CD4-positive, CD25-positive, alpha-beta regulatory T cell (primary cell): ENCODE data around the gene ACTR3C. TPM values are rescaled to one million over a fixed set of nuclear protein-coding genes. Genes with fewer than 3 reads are reported as not detected.

Experiments used
- ATAC-seq, 2 donors: fragments of 150-1000 bp; cut with Tn5 transposase; one replicate each; pipeline ENCODE4 v1.10.0; 2021; ENCODE audit warnings: low read depth in 2 of 2, moderate number of reproducible peaks in 2 of 2, moderate library complexity in 1 of 2
- DNase-seq, 3 donors: peaks; one replicate each; pipeline versions ENCODE4 v3.0.0 to v3.0.0-alpha.2; 2012 to 2022; ENCODE audit warnings: mixed read lengths in 1 of 3
- H3K27ac ChIP-seq: one replicate; pipeline ENCODE4 v1.7.0; 2013; ENCODE audit warnings: mild to moderate bottlenecking, low read length; ENCODE audit not compliant: insufficient read depth, poor library complexity, severe bottlenecking
- H3K27me3 ChIP-seq: one replicate; pipeline ENCODE4 v1.7.0; 2013; ENCODE audit warnings: low read length; ENCODE audit not compliant: control insufficient read depth, insufficient read depth
- H3K36me3 ChIP-seq: one replicate; pipeline ENCODE4 v1.7.0; 2013; ENCODE audit warnings: mild to moderate bottlenecking, low read length, moderate library complexity; ENCODE audit not compliant: control insufficient read depth, insufficient read depth
- H3K4me1 ChIP-seq: 2 replicates; pipeline ENCODE4 v1.7.0; 2013; ENCODE audit warnings: mild to moderate bottlenecking, low read length; ENCODE audit not compliant: insufficient read depth, control insufficient read depth, poor library complexity, severe bottlenecking
- H3K4me3 ChIP-seq: one replicate; pipeline ENCODE4 v1.7.0; 2013; ENCODE audit warnings: low read depth, mild to moderate bottlenecking, low read length, moderate library complexity
- H3K9me3 ChIP-seq, 2 experiments: 1 replicate in 1 of 2; 2 replicates in 1 of 2; pipeline ENCODE4 v1.7.0; 2013; ENCODE audit warnings: low read length in 2 of 2, mild to moderate bottlenecking in 1 of 2, moderate library complexity in 1 of 2; ENCODE audit not compliant: control insufficient read depth in 2 of 2
- H3K27ac Mint-ChIP-seq, 3 donors: one replicate each; pipeline ENCODE4 v1.8.0; 2020 to 2022; ENCODE audit warnings: mild to moderate bottlenecking in 3 of 3, mixed read lengths in 3 of 3, moderate library complexity in 2 of 3
- H3K27me3 Mint-ChIP-seq: one replicate; pipeline ENCODE4 v1.8.0; 2022; ENCODE audit warnings: mild to moderate bottlenecking, mixed read lengths
- H3K36me3 Mint-ChIP-seq: one replicate; pipeline ENCODE4 v1.8.0; 2020; ENCODE audit warnings: mixed read lengths
- H3K4me1 Mint-ChIP-seq, 4 donors: one replicate each; pipeline ENCODE4 v1.8.0; 2020 to 2022; ENCODE audit warnings: mixed read lengths in 4 of 4, mild to moderate bottlenecking in 1 of 4
- H3K4me3 Mint-ChIP-seq, 4 donors: one replicate each; pipeline ENCODE4 v1.8.0; 2020 to 2022; ENCODE audit warnings: mild to moderate bottlenecking in 4 of 4, mixed read lengths in 4 of 4, moderate library complexity in 3 of 4
- H3K9me3 Mint-ChIP-seq, 7 donors: one replicate each; pipeline ENCODE4 v1.8.0; 2020 to 2022; ENCODE audit warnings: mixed read lengths in 7 of 7, mild to moderate bottlenecking in 3 of 7, moderate library complexity in 2 of 7
- polyA plus RNA-seq, 4 donors: library from polyadenylated mRNA; unstranded; fragments of 300-500 nt; fragmentation: Illumina TruSeq; gene quantifications; one replicate each; pipeline ENCODE4 v1.2.3, GENCODE V29; 2021
- total RNA-seq: library from RNA; stranded (reverse); gene quantifications from one replicate; pipeline ENCODE4 v1.2.3, GENCODE V29; 2022

ACTR3C gene
- total and polyA plus RNA-seq, 5 donors from 2014 or later: 4.3 to 17.2 (median 5.0) TPM

GRCh38 chr7:150361807-150362621 lies 38.7 kb upstream of the ACTR3C start:
- Histone ChIP-seq H3K36me3 (no peaks in the 10 kb centered on the region), H3K9me3 (no peaks in the 10 kb centered on the region), H3K4me3 (no peak overlapping the region), H3K27ac (no peak overlapping the region), H3K27me3 (no peaks in the 10 kb centered on the region), H3K4me1 (peaks cover 15% of the 10 kb centered on the region)
- Mint-ChIP-seq H3K4me3 (peak overlapping the region in 1 of 4 donors; percentile 71), H3K27ac (no peak overlapping the region), H3K4me1 (peaks cover 10 to 38% (median 18%) of the 10 kb centered on the region in 4 donors), H3K27me3 (peaks cover 4% of the 10 kb centered on the region), H3K9me3 (no peaks in the 10 kb centered on the region), H3K36me3 (no peaks in the 10 kb centered on the region)
- ATAC-seq: no peak
- no peak for DNase-seq

- Mint-ChIP-seq H3K9me3 (no peaks in the 10 kb centered on the region), H3K27me3 (peaks cover 4% of the 10 kb centered on the region), H3K36me3 (no peaks in the 10 kb centered on the region), H3K4me1 (peaks cover 10 to 42% (median 20%) of the 10 kb centered on the region in 4 donors), H3K27ac (no peak overlapping the region), H3K4me3 (no peak overlapping the region)
- no peak overlapping the region for H3K4me3 ChIP-seq
- DNase-seq: no peak
- H3K27me3 ChIP-seq: no peaks in the 10 kb centered on the region
- H3K9me3 ChIP-seq: no peaks in the 10 kb centered on the region
- ATAC-seq: no peak
- H3K36me3 ChIP-seq: no peaks in the 10 kb centered on the region
- no peak overlapping the region for H3K27ac ChIP-seq
- H3K4me1 ChIP-seq: peaks cover 20% of the 10 kb centered on the region
These were observed 38.1 kb upstream of the ACTR3C start for GRCh38 chr7:150361402-150361801.

GRCh38 chr7:150360363-150361058 lies 37.2 kb upstream of the ACTR3C start:
- Histone ChIP-seq H3K36me3 (no peaks in the 10 kb centered on the region), H3K4me1 (peaks cover 22% of the 10 kb centered on the region), H3K9me3 (no peaks in the 10 kb centered on the region), H3K4me3 (no peak overlapping the region), H3K27ac (no peak overlapping the region), H3K27me3 (no peaks in the 10 kb centered on the region)
- H3K36me3 Mint-ChIP-seq: no peaks in the 10 kb centered on the region
- no peaks in the 10 kb centered on the region for H3K9me3 Mint-ChIP-seq
- H3K27me3 Mint-ChIP-seq: peaks cover 4% of the 10 kb centered on the region
- peak overlapping the region in 2 of 3 donors; percentile 31 to 67 for H3K27ac Mint-ChIP-seq
- peak overlapping the region in 1 of 4 donors; percentile 21 for H3K4me3 Mint-ChIP-seq
- DNase-seq: no peak
- no peak for ATAC-seq
- peaks cover 10 to 41% (median 20%) of the 10 kb centered on the region in 4 donors for H3K4me1 Mint-ChIP-seq

GRCh38 chr7:150359622-150360362 lies 36.4 kb upstream of the ACTR3C start:
- H3K36me3 ChIP-seq: no peaks in the 10 kb centered on the region
- H3K27me3 Mint-ChIP-seq: peaks cover 4% of the 10 kb centered on the region

GRCh38 chr7:150358988-150359621 lies 35.8 kb upstream of the ACTR3C start:
- no peak for DNase-seq
- Histone ChIP-seq H3K36me3 (no peaks in the 10 kb centered on the region), H3K9me3 (no peaks in the 10 kb centered on the region), H3K4me3 (no peak overlapping the region), H3K4me1 (peaks cover 22% of the 10 kb centered on the region), H3K27ac (no peak overlapping the region), H3K27me3 (no peaks in the 10 kb centered on the region)
- H3K4me3 Mint-ChIP-seq: peak overlapping the region in 2 of 4 donors; percentile 30 to 46
- no peak for ATAC-seq
- H3K36me3 Mint-ChIP-seq: no peaks in the 10 kb centered on the region
- H3K27me3 Mint-ChIP-seq: peaks cover 4% of the 10 kb centered on the region
- H3K9me3 Mint-ChIP-seq: peaks cover 0 to 1% (median 0%) of the 10 kb centered on the region in 7 donors
- H3K27ac Mint-ChIP-seq: peak overlapping the region in 2 of 3 donors; percentile 86 to 87
- peaks cover 10 to 40% (median 19%) of the 10 kb centered on the region in 4 donors for H3K4me1 Mint-ChIP-seq

More at GRCh38 chr7:150359622-150360362, 36.4 kb upstream of the ACTR3C start:
- no peak overlapping the region for H3K27ac ChIP-seq
- Mint-ChIP-seq H3K4me3 (no peak overlapping the region), H3K36me3 (no peaks in the 10 kb centered on the region), H3K9me3 (no peaks in the 10 kb centered on the region), H3K27ac (peak overlapping the region in 2 of 3 donors; percentile 31 to 67), H3K4me1 (peaks cover 10 to 40% (median 20%) of the 10 kb centered on the region in 4 donors)
- no peak for DNase-seq
- ATAC-seq: no peak
- H3K27me3 ChIP-seq: no peaks in the 10 kb centered on the region
- peaks cover 22% of the 10 kb centered on the region for H3K4me1 ChIP-seq
- H3K4me3 ChIP-seq: no peak overlapping the region
- H3K9me3 ChIP-seq: no peaks in the 10 kb centered on the region

GRCh38 chr7:150358433-150358832 lies 35.1 kb upstream of the ACTR3C start:
- H3K27ac ChIP-seq: no peak overlapping the region
- DNase-seq: no peak
- H3K4me1 ChIP-seq: peaks cover 22% of the 10 kb centered on the region
- no peaks in the 10 kb centered on the region for H3K36me3 Mint-ChIP-seq
- H3K9me3 Mint-ChIP-seq: peaks cover 0 to 1% (median 0%) of the 10 kb centered on the region in 7 donors
- H3K27ac Mint-ChIP-seq: peak overlapping the region in 1 of 3 donors; percentile 87
- H3K4me3 Mint-ChIP-seq: peak overlapping the region in 1 of 4 donors; percentile 30
- H3K4me1 Mint-ChIP-seq: peaks cover 10 to 36% (median 17%) of the 10 kb centered on the region in 4 donors
- no peaks in the 10 kb centered on the region for H3K27me3 ChIP-seq
- no peak overlapping the region for H3K4me3 ChIP-seq
- H3K36me3 ChIP-seq: no peaks in the 10 kb centered on the region
- H3K27me3 Mint-ChIP-seq: peaks cover 4% of the 10 kb centered on the region
- no peaks in the 10 kb centered on the region for H3K9me3 ChIP-seq
- no peak for ATAC-seq
